ENCODE results near the gene WASF3. TPM values are rescaled to one million over a fixed set of nuclear protein-coding genes. Genes with fewer than 3 reads are reported as not detected.

WASF3 gene
- total RNA-seq, 1 experiment from 2014 or later, result 4.6 TPM

- no peak for DNase-seq (ENCODE audit: low spot score)
These were observed 116.4 kb downstream of the WASF3 start for GRCh38 chr13:26673890-26674289.

GRCh38 chr13:26677156-26677555 lies 119.7 kb downstream of the WASF3 start:
- BruUV-seq (replicated peaks), result no TSS peak
- Histone ChIP-seq H3K36me3 (ENCODE audit: insufficient read depth, low read length, poor library complexity, severe bottlenecking) (no peaks in the 10 kb centered on the region), H3K4me3 (ENCODE audit: low read depth, low read length, poor library complexity, severe bottlenecking) (no peak overlapping the region), H3K9me3 (ENCODE audit: low read depth, low read length, poor library complexity, severe bottlenecking) (no peaks in the 10 kb centered on the region), H3K27ac (ENCODE audit: low read depth, low read length, poor library complexity, severe bottlenecking) (no peak overlapping the region), H3K27me3 (replicated peaks; ENCODE audit: insufficient read depth, low read depth, low read length, poor library complexity) (no peaks in the 10 kb centered on the region), H3K4me1 (ENCODE audit: insufficient read depth, low read length, poor library complexity, severe bottlenecking) (no peaks in the 10 kb centered on the region)
- ChIA-PET POLR2A (ENCODE audit: low non-redundant PET) (no interaction called here), CTCF (no interaction called here)
- DNase-seq (ENCODE audit: low spot score), result no peak
- intact Hi-C loops (cut with micrococcal nuclease; ENCODE audit: unreplicated experiment), result no loop called here
- TF ChIP-seq EZH2 (IDR thresholded peaks at IDR 0.05; ENCODE audit: borderline replicate concordance, low read depth, low read length, poor library complexity, severe bottlenecking) (no peak), CTCF (conservative IDR thresholded peaks at IDR 0.05; ENCODE audit: low read depth, low read length) (no peak)

More at GRCh38 chr13:26673890-26674289, 116.4 kb downstream of the WASF3 start:
- TF ChIP-seq CTCF (conservative IDR thresholded peaks at IDR 0.05; ENCODE audit: low read depth, low read length) (no peak), EZH2 (IDR thresholded peaks at IDR 0.05; ENCODE audit: borderline replicate concordance, low read depth, low read length, poor library complexity, severe bottlenecking) (no peak)
- no TSS peak for BruUV-seq (replicated peaks)
- no peaks in the 10 kb centered on the region for H3K27me3 ChIP-seq (replicated peaks; ENCODE audit: insufficient read depth, low read depth, low read length, poor library complexity)
- POLR2A ChIA-PET (ENCODE audit: low non-redundant PET), result no interaction called here
- no peak overlapping the region for H3K27ac ChIP-seq (ENCODE audit: low read depth, low read length, poor library complexity, severe bottlenecking)
- no peaks in the 10 kb centered on the region for H3K9me3 ChIP-seq (ENCODE audit: low read depth, low read length, poor library complexity, severe bottlenecking)
- CTCF ChIA-PET, result no interaction called here
- H3K4me1 ChIP-seq (ENCODE audit: insufficient read depth, low read length, poor library complexity, severe bottlenecking), result no peaks in the 10 kb centered on the region
- H3K4me3 ChIP-seq (ENCODE audit: low read depth, low read length, poor library complexity, severe bottlenecking), result no peak overlapping the region
- intact Hi-C loops (cut with micrococcal nuclease; ENCODE audit: unreplicated experiment), result no loop called here
- H3K36me3 ChIP-seq (ENCODE audit: insufficient read depth, low read length, poor library complexity, severe bottlenecking), result no peaks in the 10 kb centered on the region

- Histone ChIP-seq H3K9me3 (ENCODE audit: low read depth, low read length, poor library complexity, severe bottlenecking) (no peaks in the 10 kb centered on the region), H3K4me3 (ENCODE audit: low read depth, low read length, poor library complexity, severe bottlenecking) (no peak overlapping the region), H3K36me3 (ENCODE audit: insufficient read depth, low read length, poor library complexity, severe bottlenecking) (no peaks in the 10 kb centered on the region), H3K27ac (ENCODE audit: low read depth, low read length, poor library complexity, severe bottlenecking) (no peak overlapping the region), H3K27me3 (replicated peaks; ENCODE audit: insufficient read depth, low read depth, low read length, poor library complexity) (no peaks in the 10 kb centered on the region), H3K4me1 (ENCODE audit: insufficient read depth, low read length, poor library complexity, severe bottlenecking) (no peaks in the 10 kb centered on the region)
- no TSS peak for BruUV-seq (replicated peaks)
- no peak for TF ChIP-seq CTCF (conservative IDR thresholded peaks at IDR 0.05; ENCODE audit: low read depth, low read length)
- CTCF ChIA-PET, result no interaction called here
- POLR2A ChIA-PET (ENCODE audit: low non-redundant PET), result no interaction called here
- intact Hi-C loops (cut with micrococcal nuclease; ENCODE audit: unreplicated experiment), result no loop called here
- DNase-seq (ENCODE audit: low spot score), result no peak
These were observed 120.8 kb downstream of the WASF3 start for GRCh38 chr13:26678330-26678729.

Measured in A673 (cell line).